Amniotic epithelial cell (primary cell): Measurements from ENCODE around the gene AQP12A.
"Not testable (repeated sequence)": the region's sequence is repeated elsewhere in the genome, so short reads cannot be mapped to it uniquely, and the experiment has no call there.

ENCODE experiments used
- DNase-seq: peaks from one replicate; pipeline ENCODE4 v3.0.0-alpha.2; 2010; ENCODE audit warnings: low read depth

AQP12A gene, protein sequence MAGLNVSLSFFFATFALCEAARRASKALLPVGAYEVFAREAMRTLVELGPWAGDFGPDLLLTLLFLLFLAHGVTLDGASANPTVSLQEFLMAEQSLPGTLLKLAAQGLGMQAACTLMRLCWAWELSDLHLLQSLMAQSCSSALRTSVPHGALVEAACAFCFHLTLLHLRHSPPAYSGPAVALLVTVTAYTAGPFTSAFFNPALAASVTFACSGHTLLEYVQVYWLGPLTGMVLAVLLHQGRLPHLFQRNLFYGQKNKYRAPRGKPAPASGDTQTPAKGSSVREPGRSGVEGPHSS

DNA sequence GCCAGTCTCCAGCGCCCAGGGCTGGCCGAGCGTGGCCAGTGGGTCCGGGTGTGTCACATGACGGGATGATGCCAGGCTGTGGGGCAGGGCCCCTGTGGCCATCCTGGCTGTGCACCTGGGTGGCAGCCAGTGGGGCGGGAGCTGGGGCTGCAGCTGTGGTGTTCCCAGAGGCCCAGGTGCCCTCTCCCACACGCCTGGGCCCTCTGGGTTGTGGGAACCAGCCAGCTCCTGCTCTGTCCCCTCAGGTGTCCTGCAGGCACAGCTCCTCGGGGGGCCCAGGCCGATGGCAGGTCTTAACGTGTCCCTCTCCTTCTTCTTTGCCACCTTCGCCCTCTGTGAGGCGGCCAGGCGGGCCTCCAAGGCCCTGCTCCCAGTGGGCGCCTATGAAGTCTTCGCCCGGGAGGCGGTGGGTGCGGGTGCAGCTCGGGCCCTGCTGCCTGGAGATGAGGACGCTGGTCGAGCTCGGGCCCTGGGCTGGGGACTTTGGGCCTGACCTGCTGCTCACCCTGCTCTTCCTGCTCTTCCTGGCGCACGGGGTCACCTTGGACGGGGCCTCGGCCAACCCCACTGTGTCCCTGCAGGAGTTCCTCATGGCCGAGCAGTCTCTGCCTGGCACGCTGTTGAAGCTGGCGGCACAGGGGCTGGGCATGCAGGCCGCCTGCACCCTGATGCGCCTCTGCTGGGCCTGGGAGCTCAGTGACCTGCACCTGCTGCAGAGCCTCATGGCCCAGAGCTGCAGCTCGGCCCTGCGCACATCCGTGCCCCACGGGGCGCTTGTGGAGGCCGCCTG lies at the start of gene AQP12A:
TSS of gene AQP12A (plus strand) at position 236 of the 790 bp plus-strand sequence. CDS start at position 284, 48 bp downstream.
- DNase-seq = not testable (repeated sequence)

- no peak for DNase-seq
Observed at GRCh38 chr2:240642061-240642805, 49.4 kb upstream of the AQP12A start.

GRCh38 chr2:240642806-240643092 lies 48.9 kb upstream of the AQP12A start:
- no peak for DNase-seq

GRCh38 chr2:240643093-240643810 lies 48.4 kb upstream of the AQP12A start:
- no peak for DNase-seq

DNA sequence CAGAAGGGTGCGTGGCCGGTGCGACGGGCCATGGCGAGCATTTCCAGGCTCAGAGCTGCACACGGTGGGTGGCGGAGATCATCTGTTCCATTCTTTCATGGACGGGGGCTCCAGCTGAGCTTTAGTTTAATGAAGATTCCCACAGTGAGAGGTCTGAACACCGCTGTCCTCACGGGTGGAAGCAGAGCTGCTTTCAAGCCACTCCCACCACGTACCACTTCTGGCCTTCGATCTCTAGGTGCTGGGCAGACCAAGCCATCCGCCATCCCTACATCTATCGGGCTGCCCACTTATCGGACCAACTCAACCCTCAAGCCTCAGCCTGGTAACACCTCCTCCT lies 47.9 kb upstream of the AQP12A start:
- no peak for DNase-seq

DNA sequence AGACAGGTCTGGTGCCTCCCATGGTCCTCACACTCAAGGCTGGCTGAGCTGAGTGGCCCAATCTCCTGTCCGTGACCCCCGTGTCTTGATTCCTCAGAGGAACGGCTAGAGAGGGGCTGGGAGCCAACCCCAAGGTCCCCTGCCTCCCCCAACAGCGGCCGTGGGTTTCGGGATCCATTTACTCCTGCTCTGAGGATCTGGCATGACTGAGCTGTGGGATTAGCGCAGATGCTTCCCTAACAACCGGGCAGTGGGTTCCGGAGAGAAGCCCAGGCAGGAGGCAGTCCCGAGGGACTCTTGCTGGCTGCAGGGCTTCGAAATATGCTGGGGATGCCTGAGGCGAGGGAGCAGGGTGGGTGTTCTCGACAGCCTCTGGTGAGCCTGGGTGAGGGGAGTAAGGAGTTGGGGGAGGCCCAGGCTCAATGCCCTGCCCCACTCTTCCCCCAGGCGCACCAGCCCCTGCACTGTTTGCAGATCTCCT lies 47.5 kb upstream of the AQP12A start:
- no peak for DNase-seq

- DNase-seq = no peak
Observed at GRCh38 chr2:240644859-240645301, 46.8 kb upstream of the AQP12A start.

DNA sequence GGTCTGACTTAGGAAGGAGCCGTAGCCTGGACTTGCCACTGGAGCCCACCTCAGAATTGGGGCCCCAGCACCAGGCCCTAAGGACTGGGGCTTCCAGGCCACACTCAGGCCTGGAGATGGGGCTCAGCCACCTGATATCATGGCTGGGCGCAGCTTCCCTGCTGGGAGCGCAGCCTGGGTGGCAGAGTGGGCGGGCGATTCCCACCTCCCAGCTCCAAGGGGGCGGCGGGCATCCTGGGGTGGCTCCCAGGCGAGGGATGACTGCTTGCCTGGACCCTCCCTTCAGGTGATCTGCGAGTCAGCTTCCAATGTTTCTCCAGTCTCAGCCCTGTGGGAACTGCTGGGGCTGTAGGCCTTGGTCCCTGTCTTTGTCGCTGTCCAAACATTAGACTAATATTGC lies 46.3 kb upstream of the AQP12A start:
- DNase-seq = no peak

DNA sequence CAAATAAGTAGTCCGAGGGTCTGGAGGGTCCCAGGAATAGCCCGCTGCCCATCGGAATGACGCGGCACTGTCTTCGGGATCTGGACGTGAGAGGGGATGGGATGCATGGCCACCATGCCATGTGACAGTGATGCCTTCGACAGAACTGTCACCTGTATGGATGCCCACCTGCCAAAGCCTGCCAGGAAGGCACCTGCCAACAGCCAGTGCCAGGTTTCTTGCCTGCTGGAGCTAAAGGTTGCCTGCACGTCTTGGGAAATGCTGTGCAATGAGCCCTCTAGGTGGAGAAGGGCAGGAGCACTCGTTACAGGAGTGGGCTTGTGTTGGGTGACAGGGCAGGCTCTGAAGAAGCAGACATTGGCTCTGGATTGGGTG lies 45.9 kb upstream of the AQP12A start:
- no peak for DNase-seq

GRCh38 chr2:240646176-240646899 lies 45.3 kb upstream of the AQP12A start:
- no peak for DNase-seq

GRCh38 chr2:240646900-240647502 lies 44.7 kb upstream of the AQP12A start:
- DNase-seq = no peak

DNA sequence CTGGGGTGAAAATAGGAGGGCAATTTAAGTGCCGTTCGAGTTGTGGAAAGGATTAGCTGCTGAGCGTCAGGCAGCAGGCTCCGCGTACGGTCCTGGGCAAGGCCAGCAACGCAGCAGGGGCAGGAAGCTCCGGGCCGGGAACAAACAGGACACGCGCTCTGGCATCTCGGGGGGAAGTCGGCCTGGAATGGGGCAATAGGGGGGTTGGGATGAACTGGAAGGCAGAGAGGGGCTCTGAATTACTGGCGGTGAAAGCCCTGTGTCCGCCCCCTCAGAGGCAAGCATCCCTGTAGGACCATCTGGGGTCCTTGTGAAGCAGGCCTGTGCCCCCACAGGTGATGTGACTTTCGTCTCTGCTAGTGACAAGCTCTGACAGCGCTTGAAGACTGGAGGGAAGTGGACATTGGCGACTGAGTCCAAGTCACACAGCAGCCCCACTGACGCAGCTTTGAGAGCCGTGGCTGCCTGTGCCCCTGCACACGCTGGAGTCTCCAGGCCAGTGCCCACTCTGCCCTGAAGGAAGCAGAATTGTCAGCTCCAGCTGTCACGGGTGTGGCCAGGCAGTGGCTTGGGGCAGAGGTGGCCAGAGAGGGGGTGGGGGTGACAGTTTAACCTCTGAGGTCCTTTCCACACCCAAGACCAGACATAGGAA lies 44.0 kb upstream of the AQP12A start:
- no peak for DNase-seq

GRCh38 chr2:240648155-240648649 lies 43.5 kb upstream of the AQP12A start:
- no peak for DNase-seq

GRCh38 chr2:240648650-240649275 lies 42.9 kb upstream of the AQP12A start:
- no peak for DNase-seq

- no peak for DNase-seq
Observed at GRCh38 chr2:240649331-240649730, 42.3 kb upstream of the AQP12A start.

DNA sequence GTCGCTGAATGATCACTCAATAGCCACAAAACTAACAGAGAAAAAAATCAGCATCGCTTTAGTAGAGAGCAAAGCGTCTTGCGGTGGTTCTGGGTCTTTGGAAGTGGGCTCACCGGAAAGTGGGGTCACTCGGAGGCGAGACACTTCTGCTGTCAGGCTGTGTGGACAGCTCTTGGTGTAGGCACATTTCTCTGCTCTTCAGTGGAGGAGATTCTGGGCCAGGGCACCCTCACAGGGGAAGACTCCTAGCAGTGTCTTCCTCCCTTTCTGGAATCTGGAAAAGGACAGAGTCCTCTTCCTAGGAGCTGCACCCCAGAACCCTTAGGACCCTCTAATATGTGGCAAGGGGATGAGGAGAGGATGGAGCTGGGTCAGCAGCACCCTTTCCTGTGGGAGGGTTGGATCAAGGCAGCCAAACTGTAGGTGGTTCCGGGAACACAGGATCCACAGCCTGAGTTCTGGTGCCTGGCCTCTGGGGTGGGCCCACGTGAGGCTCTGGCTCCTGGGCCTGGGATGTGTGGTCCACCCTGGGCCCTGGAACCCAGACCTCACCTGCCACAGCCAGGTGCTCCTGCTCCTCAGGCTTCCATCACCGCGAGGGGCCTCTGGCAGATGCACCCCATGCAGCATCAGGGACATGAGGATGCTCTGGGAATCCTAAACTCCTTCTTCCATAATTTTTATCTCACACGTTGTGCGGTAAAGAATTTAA lies 41.3 kb upstream of the AQP12A start:
- DNase-seq = no peak

DNA sequence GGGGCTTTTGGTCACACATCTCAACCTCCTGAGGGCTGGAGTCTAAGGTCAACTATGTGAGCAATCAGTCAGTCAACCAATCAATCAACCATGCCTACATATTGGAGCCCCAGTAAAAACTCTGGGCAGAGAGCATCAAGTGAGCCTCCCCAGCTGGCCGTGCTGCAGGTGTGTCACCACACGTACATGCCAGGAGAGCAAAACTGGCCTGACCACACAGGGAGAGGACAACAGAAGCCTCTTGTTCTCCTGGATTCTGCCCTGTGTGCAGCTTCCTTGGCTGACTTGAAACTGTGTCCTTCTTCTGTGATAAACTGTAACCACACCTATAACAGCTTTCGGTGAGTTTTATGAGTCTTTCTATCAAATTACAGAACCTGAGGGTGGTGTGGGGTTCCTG lies 40.5 kb upstream of the AQP12A start:
- DNase-seq = no peak

- peak; percentile 18 for DNase-seq
Observed at GRCh38 chr2:240655931-240656886, 35.5 kb upstream of the AQP12A start.
